SK-N-SH treated with all-trans-retinoic acid at 6 μM for 48 hours (cell line): ENCODE results near the gene PTPRN2.

Experiments
- ATAC-seq: fragments of 200-7000 bp; cut with Tn5 transposase; 3 replicates; pipeline ENCODE4 v1.9.1; 2020; ENCODE audit warnings: mild to moderate bottlenecking, moderate library complexity
- ARNTL ChIP-seq: fragments of 450-650 bp; formaldehyde crosslinking; IDR thresholded peaks from 2 replicates; pipeline ENCODE4 v1.5.0; 2020; ENCODE audit warnings: low read depth, mild to moderate bottlenecking, moderate library complexity, borderline replicate concordance
- BACH2 ChIP-seq: fragments of 250-450 bp; sonication (Bioruptor Pico); IDR thresholded peaks from 2 replicates; pipeline ENCODE4 v1.9.0; 2021; ENCODE audit warnings: mild to moderate bottlenecking, borderline replicate concordance
- ESRRG ChIP-seq: fragments of 250-450 bp; sonication (Bioruptor Pico); IDR thresholded peaks from 2 replicates; pipeline ENCODE4 v1.6.1; 2021; ENCODE audit warnings: mild to moderate bottlenecking
- GLIS3 ChIP-seq: fragments of 250-450 bp; sonication (Bioruptor Pico); IDR thresholded peaks from 2 replicates; pipeline ENCODE4 v1.5.0; 2020; ENCODE audit warnings: mild to moderate bottlenecking, moderate library complexity
- ISL1 ChIP-seq: fragments of 250-450 bp; sonication (Bioruptor Pico); IDR thresholded peaks from 2 replicates; pipeline ENCODE4 v2.1.2; 2022; ENCODE audit warnings: mild to moderate bottlenecking, moderate library complexity
- OSR1 ChIP-seq: fragments of 250-450 bp; sonication (Bioruptor Pico); IDR thresholded peaks from 2 replicates; pipeline ENCODE4 v1.8.0; 2022; ENCODE audit warnings: moderate library complexity, mild to moderate bottlenecking, inconsistent platforms
- POU6F1 ChIP-seq: fragments of 250-450 bp; sonication (Bioruptor Pico); IDR thresholded peaks from 2 replicates; pipeline ENCODE4 v1.8.0; 2021; ENCODE audit warnings: low read depth, mild to moderate bottlenecking, moderate library complexity, borderline replicate concordance
- PPARA ChIP-seq: fragments of 250-450 bp; sonication (Bioruptor Pico); IDR thresholded peaks from 2 replicates; pipeline ENCODE4 v1.5.0; 2020; ENCODE audit warnings: mild to moderate bottlenecking, borderline replicate concordance
- RARB ChIP-seq: fragments of 250-450 bp; sonication (Bioruptor Pico); IDR thresholded peaks from 2 replicates; pipeline ENCODE4 v1.8.0; 2021; ENCODE audit warnings: mild to moderate bottlenecking, moderate library complexity
- SNAI2 ChIP-seq: fragments of 250-450 bp; sonication (Bioruptor Pico); IDR thresholded peaks from 2 replicates; pipeline ENCODE4 v1.5.0; 2020; ENCODE audit warnings: mild to moderate bottlenecking, moderate library complexity
- TCF4 ChIP-seq: fragments of 250-450 bp; sonication (Bioruptor Pico); IDR thresholded peaks from 2 replicates; pipeline ENCODE4 v1.8.0; 2021; ENCODE audit warnings: mild to moderate bottlenecking, moderate library complexity, borderline replicate concordance
- TOX ChIP-seq: fragments of 250-450 bp; sonication (Bioruptor Pico); IDR thresholded peaks from 2 replicates; pipeline ENCODE4 v1.8.0; 2021; ENCODE audit warnings: mild to moderate bottlenecking, moderate library complexity, borderline replicate concordance
- TSHZ2 ChIP-seq: fragments of 250-450 bp; sonication (Bioruptor Pico); IDR thresholded peaks from 2 replicates; pipeline ENCODE4 v1.5.0; 2020; ENCODE audit warnings: mild to moderate bottlenecking, moderate library complexity
- ZC3H10 ChIP-seq: fragments of 250-450 bp; sonication (Bioruptor Pico); IDR thresholded peaks from 2 replicates; pipeline ENCODE4 v1.5.1; 2021; ENCODE audit warnings: mild to moderate bottlenecking, moderate library complexity
- ZFP3 ChIP-seq: fragments of 250-450 bp; sonication (Bioruptor Pico); IDR thresholded peaks from 2 replicates; pipeline ENCODE4 v1.5.0; 2020; ENCODE audit warnings: mild to moderate bottlenecking, moderate library complexity
- ZFP30 ChIP-seq: fragments of 450-650 bp; formaldehyde crosslinking; IDR thresholded peaks from 2 replicates; pipeline ENCODE4 v1.5.0; 2022; ENCODE audit warnings: mild to moderate bottlenecking, moderate library complexity
- ZNF565 ChIP-seq: fragments of 450-650 bp; formaldehyde crosslinking; conservative IDR thresholded peaks from 2 replicates; pipeline ENCODE4 v1.5.0; 2020; ENCODE audit warnings: low read depth, mild to moderate bottlenecking, moderate library complexity
- ZNF8 ChIP-seq: fragments of 450-650 bp; formaldehyde crosslinking; IDR thresholded peaks from 2 replicates; pipeline ENCODE4 v1.5.0; 2020; ENCODE audit warnings: mild to moderate bottlenecking, moderate library complexity
- TF ChIP-seq, protein P1 (sequence below): fragments of 250-450 bp; sonication (Bioruptor Pico); IDR thresholded peaks from 2 replicates; pipeline ENCODE4 v1.5.1; 2020; ENCODE audit warnings: low read depth, mild to moderate bottlenecking, moderate library complexity

Gene PTPRN2

DNA sequence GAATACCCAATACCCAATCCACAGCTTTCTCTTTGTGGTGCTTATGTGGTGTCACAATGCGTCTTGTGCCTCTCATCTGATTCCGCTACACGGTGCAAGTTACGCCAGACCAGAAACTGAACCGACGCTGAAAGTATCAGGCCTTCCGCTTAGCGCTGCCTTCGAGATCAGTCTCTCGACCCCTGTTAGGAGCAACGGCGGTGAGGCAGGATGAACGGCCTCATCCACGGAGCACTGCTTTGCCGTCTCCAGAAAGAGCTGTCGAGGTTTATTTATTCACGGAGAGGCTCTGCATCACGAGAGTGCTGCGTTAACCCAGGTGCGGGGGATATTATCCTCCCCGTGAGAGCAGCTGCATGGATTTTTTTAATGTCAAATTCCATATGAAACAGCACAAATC lies 786.5 kb downstream of the PTPRN2 start:
- no peak for ATAC-seq

DNA sequence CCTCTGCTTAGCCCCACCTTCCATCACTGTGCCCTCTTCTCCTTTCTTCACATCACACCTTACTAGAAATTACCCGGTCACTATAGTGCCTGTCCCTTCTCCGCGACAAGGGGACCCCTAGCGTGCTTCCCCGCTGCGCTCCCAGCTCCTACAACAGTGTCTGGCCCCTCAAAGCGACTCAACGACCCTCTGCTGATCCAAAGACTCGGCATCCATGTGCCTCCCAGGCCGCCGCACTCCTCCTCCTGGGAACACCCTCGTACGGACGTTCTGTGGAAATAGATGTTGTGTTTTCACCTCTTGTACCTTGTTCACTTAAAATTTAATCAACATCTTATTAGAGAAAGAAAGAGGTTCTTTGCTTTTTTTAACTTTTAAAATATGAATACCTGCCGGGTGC lies 787.3 kb downstream of the PTPRN2 start:
- no peak for ATAC-seq
- TF ChIP-seq RARB (CRISPR knock-in tag) = no peak
- no peak for TF ChIP-seq POU6F1
- TF ChIP-seq GLIS3 (CRISPR knock-in tag) = no peak
- no peak for TF ChIP-seq TCF4
- TF ChIP-seq, protein P1, sequence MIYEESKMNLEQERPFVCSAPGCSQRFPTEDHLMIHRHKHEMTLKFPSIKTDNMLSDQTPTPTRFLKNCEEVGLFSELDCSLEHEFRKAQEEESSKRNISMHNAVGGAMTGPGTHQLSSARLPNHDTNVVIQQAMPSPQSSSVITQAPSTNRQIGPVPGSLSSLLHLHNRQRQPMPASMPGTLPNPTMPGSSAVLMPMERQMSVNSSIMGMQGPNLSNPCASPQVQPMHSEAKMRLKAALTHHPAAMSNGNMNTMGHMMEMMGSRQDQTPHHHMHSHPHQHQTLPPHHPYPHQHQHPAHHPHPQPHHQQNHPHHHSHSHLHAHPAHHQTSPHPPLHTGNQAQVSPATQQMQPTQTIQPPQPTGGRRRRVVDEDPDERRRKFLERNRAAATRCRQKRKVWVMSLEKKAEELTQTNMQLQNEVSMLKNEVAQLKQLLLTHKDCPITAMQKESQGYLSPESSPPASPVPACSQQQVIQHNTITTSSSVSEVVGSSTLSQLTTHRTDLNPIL (CRISPR knock-in tag) = no peak
- no peak for TF ChIP-seq ZC3H10
- no peak for TF ChIP-seq ARNTL (CRISPR knock-in tag)

More for the DNA sequence above, 786.5 kb downstream of the PTPRN2 start:
- TF ChIP-seq GLIS3 (CRISPR knock-in tag) (no peak), SNAI2 (no peak), ZC3H10 (no peak), BACH2 (CRISPR knock-in tag) (no peak), POU6F1 (no peak), ZNF8 (CRISPR knock-in tag) (no peak), ESRRG (CRISPR knock-in tag) (no peak), TCF4 (no peak), ISL1 (CRISPR knock-in tag) (no peak), ARNTL (CRISPR knock-in tag) (no peak), ZFP3 (CRISPR knock-in tag) (no peak), OSR1 (no peak), TSHZ2 (CRISPR knock-in tag) (no peak), TOX (CRISPR knock-in tag) (no peak)
- TF ChIP-seq, protein P1 (CRISPR knock-in tag) = no peak

- ATAC-seq = no peak
- TF ChIP-seq ZNF565 (no peak), RARB (CRISPR knock-in tag) (no peak)
- TF ChIP-seq, all 23 proteins: peak for 0
These were observed 788.4 kb downstream of the PTPRN2 start for GRCh38 chr7:157799076-157799685.

GRCh38 chr7:157797361-157797760 lies 790.3 kb downstream of the PTPRN2 start:
- no peak for ATAC-seq
- TF ChIP-seq POU6F1 (no peak), ZFP30 (CRISPR knock-in tag) (no peak), ZNF565 (no peak), ISL1 (CRISPR knock-in tag) (no peak), TSHZ2 (CRISPR knock-in tag) (no peak), PPARA (CRISPR knock-in tag) (no peak), ZFP3 (CRISPR knock-in tag) (no peak)
